ENCODE results near the gene KIF13A. TPM values are rescaled to one million over a fixed set of nuclear protein-coding genes. Genes with fewer than 3 reads are reported as not detected.

The KIF13A gene
- total and polyA plus RNA-seq, 12 donors: 17.4 to 91.6 (median 52.3) TPM

DNA sequence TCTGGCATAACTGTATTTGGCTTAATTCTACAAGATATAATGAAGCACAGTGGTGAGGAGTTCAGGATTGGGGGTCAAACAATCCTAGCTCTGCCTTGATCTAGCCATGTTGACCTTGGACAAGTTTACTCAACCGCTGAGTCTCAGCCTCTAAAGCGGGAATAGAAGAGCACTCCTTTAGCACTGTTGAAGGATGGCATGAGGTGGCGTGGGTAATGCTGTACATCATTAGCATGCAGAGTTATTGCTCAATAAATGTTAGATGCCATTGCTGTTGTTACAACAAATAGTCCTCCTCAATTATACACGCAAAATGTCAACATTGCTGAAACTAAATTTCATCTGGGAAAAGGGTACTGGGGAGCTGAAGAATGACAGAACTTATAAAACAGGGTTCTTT, 78.6 kb downstream of the KIF13A start:
- no peak for TF ChIP-seq POLR2A (IDR thresholded peaks at IDR 0.05)
- TF ChIP-seq, protein P1, sequence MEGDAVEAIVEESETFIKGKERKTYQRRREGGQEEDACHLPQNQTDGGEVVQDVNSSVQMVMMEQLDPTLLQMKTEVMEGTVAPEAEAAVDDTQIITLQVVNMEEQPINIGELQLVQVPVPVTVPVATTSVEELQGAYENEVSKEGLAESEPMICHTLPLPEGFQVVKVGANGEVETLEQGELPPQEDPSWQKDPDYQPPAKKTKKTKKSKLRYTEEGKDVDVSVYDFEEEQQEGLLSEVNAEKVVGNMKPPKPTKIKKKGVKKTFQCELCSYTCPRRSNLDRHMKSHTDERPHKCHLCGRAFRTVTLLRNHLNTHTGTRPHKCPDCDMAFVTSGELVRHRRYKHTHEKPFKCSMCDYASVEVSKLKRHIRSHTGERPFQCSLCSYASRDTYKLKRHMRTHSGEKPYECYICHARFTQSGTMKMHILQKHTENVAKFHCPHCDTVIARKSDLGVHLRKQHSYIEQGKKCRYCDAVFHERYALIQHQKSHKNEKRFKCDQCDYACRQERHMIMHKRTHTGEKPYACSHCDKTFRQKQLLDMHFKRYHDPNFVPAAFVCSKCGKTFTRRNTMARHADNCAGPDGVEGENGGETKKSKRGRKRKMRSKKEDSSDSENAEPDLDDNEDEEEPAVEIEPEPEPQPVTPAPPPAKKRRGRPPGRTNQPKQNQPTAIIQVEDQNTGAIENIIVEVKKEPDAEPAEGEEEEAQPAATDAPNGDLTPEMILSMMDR (IDR thresholded peaks at IDR 0.05): no peak
- H3K4me1 ChIP-seq (replicated peaks in 1 of 2): peaks cover 42 to 51% of the 10 kb centered on the region in 2 donors
- intact Hi-C loops (cut with DNase I): no loop called here

DNA sequence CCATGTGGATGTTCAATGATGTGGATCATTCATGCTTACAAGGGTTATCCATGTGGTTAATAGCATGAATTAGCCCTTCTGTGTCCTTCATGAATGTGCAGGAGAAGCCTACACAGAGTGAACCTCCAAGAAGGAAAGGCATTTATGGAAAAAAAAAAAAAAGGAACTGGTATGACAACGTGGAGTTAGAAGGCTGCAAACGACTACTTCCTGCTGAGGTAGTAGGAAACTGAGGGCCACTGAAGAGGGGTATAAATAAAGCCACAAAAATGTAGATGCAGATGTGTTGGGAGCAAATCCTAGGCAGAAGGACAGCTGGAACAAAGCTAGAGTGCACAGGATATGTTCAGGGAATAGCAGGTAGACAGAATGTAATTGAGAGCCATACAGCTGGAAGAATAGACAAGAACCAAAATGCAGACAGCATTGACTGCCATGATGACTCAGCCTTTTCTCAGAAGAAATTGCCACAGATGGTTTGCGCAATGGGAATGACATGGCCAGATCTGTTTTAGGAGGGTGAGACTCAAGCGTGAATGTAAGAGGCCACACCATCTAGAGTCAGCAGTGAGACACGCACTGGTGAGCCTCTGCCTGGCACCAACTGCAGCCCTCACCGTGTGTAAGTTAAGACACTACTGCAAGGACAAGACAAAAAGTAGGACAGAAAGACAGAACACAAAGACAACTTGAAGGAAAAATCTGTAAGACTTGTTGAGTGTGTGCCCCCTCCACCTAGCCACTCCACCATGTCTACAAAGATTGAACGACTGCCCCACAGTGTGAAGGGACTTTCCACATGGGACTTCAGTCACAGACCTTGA, 79.8 kb downstream of the KIF13A start:
- peak in 1 of 2 donors; percentile 70 for TF ChIP-seq POLR2A (IDR thresholded peaks at IDR 0.05)
- TF ChIP-seq, protein P1 (IDR thresholded peaks at IDR 0.05): peak in 4 of 6 experiments; percentile 9 to 49 (median 41)
- no peaks in the 10 kb centered on the region for H3K9me3 ChIP-seq (replicated peaks in 1 of 3)
- intact Hi-C loops (cut with DNase I): no loop called here
- peak overlapping the region; percentile 55 to 87 (median 77) for H3K27ac ChIP-seq
- H3K27me3 ChIP-seq: no peaks in the 10 kb centered on the region
- H3K4me3 ChIP-seq: no peak overlapping the region
- H3K36me3 ChIP-seq (replicated peaks in 1 of 2): no peaks in the 10 kb centered on the region
- peak; percentile 85 to 96 (median 94) for DNase-seq
- H3K4me1 ChIP-seq (replicated peaks in 1 of 2): peaks cover 54 to 57% of the 10 kb centered on the region in 2 donors
- WGBS, 4 donors: 31 to 32% (median 32%) methylated on average over 7 of the region's 7 CpGs

More for the DNA sequence above, 78.6 kb downstream of the KIF13A start:
- Histone ChIP-seq H3K27ac (peak overlapping the region in 2 of 5 donors; percentile 77 to 83), H3K36me3 (replicated peaks in 1 of 2) (no peaks in the 10 kb centered on the region), H3K4me3 (no peak overlapping the region), H3K27me3 (no peaks in the 10 kb centered on the region), H3K9me3 (replicated peaks in 1 of 3) (no peaks in the 10 kb centered on the region)
- 58 to 88% (median 77%) methylated on average over 4 of the region's 4 CpGs for WGBS, 4 donors
- peak in 1 of 7 donors; percentile 10 for DNase-seq

DNA sequence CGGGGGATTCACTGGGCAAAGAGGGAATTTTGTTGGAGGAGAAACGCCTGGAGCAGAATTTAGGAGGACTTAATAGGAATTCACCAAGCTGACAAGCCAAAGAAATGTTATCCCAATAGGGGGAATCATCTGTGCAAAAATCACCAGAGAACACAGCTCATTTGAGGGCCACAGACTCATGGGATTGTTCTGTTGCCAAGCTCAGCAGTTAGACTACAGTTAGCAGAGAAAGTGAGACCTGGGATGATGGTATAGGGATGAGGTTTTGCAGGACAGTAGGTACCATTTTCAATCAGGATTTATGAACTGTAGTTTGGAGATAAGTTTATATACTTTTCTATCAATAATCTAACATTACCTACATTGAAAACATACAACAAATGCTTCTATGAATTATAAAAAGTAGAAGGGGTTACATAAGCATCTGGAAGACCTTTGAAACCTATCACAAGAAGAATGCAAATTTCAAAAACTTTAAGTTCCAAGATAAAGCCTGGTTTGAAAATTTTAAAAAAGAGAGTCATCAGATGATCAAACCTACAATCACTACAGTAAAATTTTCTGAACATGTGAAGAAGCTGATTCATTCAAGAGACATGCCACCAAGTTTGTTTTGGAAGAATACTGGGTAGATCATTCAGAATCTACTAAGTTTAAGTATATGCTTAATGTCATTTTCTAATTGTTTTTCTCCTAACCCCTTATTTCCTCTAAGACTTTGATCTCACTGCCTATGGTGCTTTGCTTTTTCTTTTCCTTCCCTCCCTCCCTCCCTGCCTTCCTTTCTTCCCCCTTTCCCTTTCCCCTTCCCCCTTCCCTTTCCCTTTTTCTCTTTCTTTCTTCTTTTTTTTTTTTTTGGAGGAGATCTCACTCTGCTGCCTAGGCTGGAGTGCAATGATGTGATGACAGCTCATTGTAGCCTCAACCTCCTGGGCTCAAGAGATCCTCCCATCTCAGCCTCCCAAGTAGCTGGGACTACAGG, 81.5 kb downstream of the KIF13A start:
- TF ChIP-seq POLR2A (IDR thresholded peaks at IDR 0.05): no peak
- TF ChIP-seq, protein P1 (IDR thresholded peaks at IDR 0.05): no peak
- Histone ChIP-seq H3K4me1 (replicated peaks in 1 of 2) (peaks cover 58 to 68% of the 10 kb centered on the region in 2 donors), H3K36me3 (replicated peaks in 1 of 2) (no peaks in the 10 kb centered on the region), H3K4me3 (no peak overlapping the region), H3K27me3 (no peaks in the 10 kb centered on the region), H3K27ac (peak overlapping the region in 3 of 5 donors; percentile 77 to 87 (median 83)), H3K9me3 (replicated peaks in 1 of 3) (no peaks in the 10 kb centered on the region)
- no peak for DNase-seq
- 95 to 97% (median 96%) methylated on average over 2 of the region's 2 CpGs for WGBS, 4 donors
- intact Hi-C loops (cut with DNase I): no loop called here
